A549 (cell line): ENCODE results near the gene WBP11. TPM values are rescaled to one million over a fixed set of nuclear protein-coding genes. Genes with fewer than 3 reads are reported as not detected.
A peak's percentile ranks its signal among the peaks of the same experiment; 100 is the strongest.

Source experiments
- ATAC-seq, 2 experiments: fragments of 200-7000 bp in 1 of 2; fragments of >200 bp in 1 of 2; cut with Nextera tagmentation in 1 of 2; cut with Tn5 transposase in 1 of 2; 3 replicates each; pipeline versions ENCODE4 v1.8.0 to v1.9.1; 2018 to 2020; ENCODE audit warnings: mild to moderate bottlenecking in 1 of 2, moderate library complexity in 1 of 2
- CTCF ChIA-PET: fragments of 300-600 bp; sonication (Branson Sonifier 250); formaldehyde crosslinking; extraction: SDS; loops from one replicate; lab custom pipeline; 2021; ENCODE audit warnings: antibody characterized with exemption, inconsistent platforms; lab: Yijun Ruan, JAX
- POLR2A ChIA-PET: fragments of 350-600 bp; formaldehyde crosslinking; extraction: SDS; loops from one replicate; lab custom pipeline; 2021; ENCODE audit warnings: antibody characterized with exemption, inconsistent platforms; lab: Yijun Ruan, JAX
- DNase-seq, 2 experiments: peaks; one replicate each; pipeline versions ENCODE4 v3.0.0 to v3.0.0-alpha.2; 2011 to 2016; ENCODE audit warnings: low read depth in 1 of 2, low spot score in 1 of 2
- FAIRE-seq: peaks from 2 replicates; lab custom pipeline; 2011; peaks lifted over from hg19 to GRCh38; lab: Jason Lieb, UNC
- H3K27ac ChIP-seq, 2 experiments: fragments of >200 bp; sonication (Bioruptor Twin); formaldehyde crosslinking; 3 replicates each; pipeline ENCODE4 v1.5.1; 2016 to 2017
- H3K4me1 ChIP-seq: fragments of >200 bp; sonication (Bioruptor Twin); formaldehyde crosslinking; 3 replicates; pipeline ENCODE4 v1.6.1; 2016
- H3K4me2 ChIP-seq: fragments of >200 bp; sonication (Bioruptor Twin); formaldehyde crosslinking; 3 replicates; pipeline ENCODE4 v1.6.1; 2016
- H3K4me3 ChIP-seq: fragments of >200 bp; sonication (Bioruptor Twin); formaldehyde crosslinking; 3 replicates; pipeline ENCODE4 v1.5.1; 2016
- H3K9me3 ChIP-seq: fragments of >200 bp; sonication (Bioruptor Twin); formaldehyde crosslinking; 3 replicates; pipeline ENCODE4 v1.6.1; 2016
- CHD4 ChIP-seq: fragments of 200-600 bp; sonication (generic); IDR thresholded peaks from 2 replicates; pipeline ENCODE4 v1.6.1; 2016; ENCODE audit warnings: antibody characterized with exemption, mild to moderate bottlenecking, borderline replicate concordance
- EHMT2 ChIP-seq: fragments of 200-600 bp; sonication (generic); IDR thresholded peaks from 2 replicates; pipeline ENCODE4 v1.6.1; 2016; ENCODE audit warnings: antibody characterized with exemption, low read depth, mild to moderate bottlenecking, moderate library complexity
- EP300 ChIP-seq, 2 experiments: fragments of >200 bp; sonication (Bioruptor Twin); formaldehyde crosslinking; IDR thresholded peaks; 2 replicates in 1 of 2; 3 replicates in 1 of 2; pipeline ENCODE4 v1.6.1; 2016 to 2017
- ESRRA ChIP-seq: fragments of 150-350 bp; IDR thresholded peaks from 2 replicates; pipeline ENCODE4 v1.6.1; 2014; ENCODE audit warnings: mild to moderate bottlenecking, low read length, borderline replicate concordance
- FOSB ChIP-seq: fragments of 250-450 bp; sonication (Bioruptor Pico); IDR thresholded peaks from 2 replicates; pipeline ENCODE4 v1.5.0; 2020; ENCODE audit warnings: mild to moderate bottlenecking, moderate library complexity
- FOSL2 ChIP-seq, 2 experiments: fragments of 450-650 bp in 1 of 2; fragments of >200 bp in 1 of 2; sonication (Bioruptor Twin) in 1 of 2; formaldehyde crosslinking; IDR thresholded peaks; 2 replicates each; pipeline versions ENCODE4 v1.5.0 to v1.6.1; 2016 to 2020; ENCODE audit warnings: mild to moderate bottlenecking in 1 of 2, moderate library complexity in 1 of 2
- FOXS1 ChIP-seq: fragments of 250-450 bp; sonication (Bioruptor Pico); IDR thresholded peaks from 2 replicates; pipeline ENCODE4 v1.5.0; 2020; ENCODE audit warnings: mild to moderate bottlenecking, moderate library complexity
- GATA3 ChIP-seq: IDR thresholded peaks from 2 replicates; pipeline ENCODE4 v1.6.1; 2012; ENCODE audit warnings: borderline replicate concordance
- KDM1A ChIP-seq: fragments of 200-600 bp; sonication (generic); IDR thresholded peaks from 2 replicates; pipeline ENCODE4 v1.6.1; 2016; ENCODE audit warnings: low read depth, mild to moderate bottlenecking
- RARB ChIP-seq: fragments of 250-450 bp; sonication (Bioruptor Pico); IDR thresholded peaks from 2 replicates; pipeline ENCODE4 v1.8.0; 2021; ENCODE audit warnings: mild to moderate bottlenecking, moderate library complexity
- ZC3H11A ChIP-seq: fragments of 450-650 bp; IDR thresholded peaks from 2 replicates; pipeline ENCODE4 v1.6.1; 2014; ENCODE audit warnings: antibody characterized with exemption, mild to moderate bottlenecking
- ZFP36 ChIP-seq: fragments of 450-650 bp; IDR thresholded peaks from 2 replicates; pipeline ENCODE4 v1.6.1; 2014; ENCODE audit warnings: borderline replicate concordance; ENCODE audit not compliant: partially characterized antibody
- ZSCAN20 ChIP-seq: fragments of 250-450 bp; sonication (Bioruptor Pico); IDR thresholded peaks from 2 replicates; pipeline ENCODE4 v1.8.0; 2022; ENCODE audit warnings: mild to moderate bottlenecking, moderate library complexity
- WGBS: methylation state at CpG from one replicate; pipeline ENCODE4 v1.1.6; 2017; ENCODE audit errors: missing lambda C conversion rate; 5-methylcytosine and 5-hydroxymethylcytosine counted together
- polyA plus RNA-seq, 4 experiments: library from polyadenylated mRNA; depleted of rRNA in 3 of 4; stranded (reverse); fragments of >200 nt; fragmentation: RNase III in 1 of 4; extraction: RNeasy Plus Mini Kit Qiagen cat#74134 plus additional on column Dnase treatment in 1 of 4; gene quantifications; 2 replicates in 3 of 4; 3 replicates in 1 of 4; pipeline ENCODE4 v1.2.3, GENCODE V29; 2011 to 2017
- TF ChIP-seq, protein P1 (sequence below): fragments of 150-350 bp; IDR thresholded peaks from 2 replicates; pipeline ENCODE4 v1.6.1; 2014; ENCODE audit warnings: low read depth, mild to moderate bottlenecking, low read length
- TF ChIP-seq, protein P2 (sequence below): fragments of >200 bp; sonication (Bioruptor Twin); formaldehyde crosslinking; IDR thresholded peaks from 3 replicates; pipeline ENCODE4 v1.5.1; 2016
- TF ChIP-seq, protein P3 (sequence below): fragments of 250-450 bp; sonication (Bioruptor Pico); IDR thresholded peaks from 2 replicates; pipeline ENCODE4 v1.5.0; 2020; ENCODE audit warnings: low read depth, mild to moderate bottlenecking, moderate library complexity
- TF ChIP-seq, protein P4 (sequence below): IDR thresholded peaks from 2 replicates; pipeline ENCODE4 v1.6.1; 2012
- TF ChIP-seq, protein P5 (sequence below): fragments of 450-650 bp; IDR thresholded peaks from 2 replicates; pipeline ENCODE4 v1.6.1; 2014; ENCODE audit warnings: antibody characterized with exemption
- TF ChIP-seq, protein P6 (sequence below): IDR thresholded peaks from 2 replicates; pipeline ENCODE4 v1.6.1; 2012

The WBP11 gene
- polyA plus RNA-seq, 2 of the 4 experiments (the other 2 are of a cell fraction), result 45.7 to 50.3 TPM

DNA sequence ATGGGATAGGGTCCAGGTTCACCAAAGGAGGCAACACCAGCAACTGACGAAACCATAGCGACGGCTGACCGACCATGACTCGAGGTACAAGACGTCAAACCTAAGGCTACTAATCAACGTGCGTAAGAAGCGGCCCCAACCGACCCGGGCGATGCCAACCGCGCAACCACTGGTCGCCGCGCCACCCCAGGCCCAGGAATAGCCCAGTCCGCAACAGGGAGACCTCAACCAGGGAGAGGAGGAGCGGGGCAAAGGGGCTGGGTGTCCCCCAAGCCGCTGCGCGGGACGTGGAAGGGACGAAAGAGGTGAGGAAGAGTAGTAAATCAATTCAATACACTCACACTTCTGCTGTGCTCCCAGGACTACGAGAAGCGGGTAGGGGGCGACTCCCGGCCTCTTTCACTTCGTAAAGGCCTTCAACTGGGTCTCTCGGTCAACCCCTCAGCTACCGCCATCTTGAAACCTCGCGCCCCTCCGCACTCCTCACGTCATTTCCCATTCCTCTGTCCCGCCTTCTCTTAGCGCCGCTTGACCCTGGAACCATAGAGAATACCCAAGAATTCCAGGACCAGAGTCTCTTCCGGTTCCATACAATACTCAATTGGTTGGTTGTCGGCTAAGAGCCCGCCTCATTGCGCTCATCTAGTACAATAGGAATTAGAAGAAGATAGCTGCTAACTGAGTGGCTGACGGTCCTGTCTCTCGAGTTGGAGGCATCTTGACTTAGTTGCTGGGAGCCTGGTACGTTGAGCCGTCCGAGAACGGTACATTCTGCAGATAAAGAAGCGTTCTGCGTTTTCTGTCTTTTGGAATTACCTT, at the start of gene WBP11, which contains the start of gene C12orf60 (continued):
- TF ChIP-seq, protein P1, sequence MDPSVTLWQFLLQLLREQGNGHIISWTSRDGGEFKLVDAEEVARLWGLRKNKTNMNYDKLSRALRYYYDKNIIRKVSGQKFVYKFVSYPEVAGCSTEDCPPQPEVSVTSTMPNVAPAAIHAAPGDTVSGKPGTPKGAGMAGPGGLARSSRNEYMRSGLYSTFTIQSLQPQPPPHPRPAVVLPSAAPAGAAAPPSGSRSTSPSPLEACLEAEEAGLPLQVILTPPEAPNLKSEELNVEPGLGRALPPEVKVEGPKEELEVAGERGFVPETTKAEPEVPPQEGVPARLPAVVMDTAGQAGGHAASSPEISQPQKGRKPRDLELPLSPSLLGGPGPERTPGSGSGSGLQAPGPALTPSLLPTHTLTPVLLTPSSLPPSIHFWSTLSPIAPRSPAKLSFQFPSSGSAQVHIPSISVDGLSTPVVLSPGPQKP, result no peak
- TF ChIP-seq, protein P2, sequence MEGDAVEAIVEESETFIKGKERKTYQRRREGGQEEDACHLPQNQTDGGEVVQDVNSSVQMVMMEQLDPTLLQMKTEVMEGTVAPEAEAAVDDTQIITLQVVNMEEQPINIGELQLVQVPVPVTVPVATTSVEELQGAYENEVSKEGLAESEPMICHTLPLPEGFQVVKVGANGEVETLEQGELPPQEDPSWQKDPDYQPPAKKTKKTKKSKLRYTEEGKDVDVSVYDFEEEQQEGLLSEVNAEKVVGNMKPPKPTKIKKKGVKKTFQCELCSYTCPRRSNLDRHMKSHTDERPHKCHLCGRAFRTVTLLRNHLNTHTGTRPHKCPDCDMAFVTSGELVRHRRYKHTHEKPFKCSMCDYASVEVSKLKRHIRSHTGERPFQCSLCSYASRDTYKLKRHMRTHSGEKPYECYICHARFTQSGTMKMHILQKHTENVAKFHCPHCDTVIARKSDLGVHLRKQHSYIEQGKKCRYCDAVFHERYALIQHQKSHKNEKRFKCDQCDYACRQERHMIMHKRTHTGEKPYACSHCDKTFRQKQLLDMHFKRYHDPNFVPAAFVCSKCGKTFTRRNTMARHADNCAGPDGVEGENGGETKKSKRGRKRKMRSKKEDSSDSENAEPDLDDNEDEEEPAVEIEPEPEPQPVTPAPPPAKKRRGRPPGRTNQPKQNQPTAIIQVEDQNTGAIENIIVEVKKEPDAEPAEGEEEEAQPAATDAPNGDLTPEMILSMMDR, result no peak
- TF ChIP-seq, protein P3, sequence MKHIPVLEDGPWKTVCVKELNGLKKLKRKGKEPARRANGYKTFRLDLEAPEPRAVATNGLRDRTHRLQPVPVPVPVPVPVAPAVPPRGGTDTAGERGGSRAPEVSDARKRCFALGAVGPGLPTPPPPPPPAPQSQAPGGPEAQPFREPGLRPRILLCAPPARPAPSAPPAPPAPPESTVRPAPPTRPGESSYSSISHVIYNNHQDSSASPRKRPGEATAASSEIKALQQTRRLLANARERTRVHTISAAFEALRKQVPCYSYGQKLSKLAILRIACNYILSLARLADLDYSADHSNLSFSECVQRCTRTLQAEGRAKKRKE, result no peak
- TF ChIP-seq ESRRA, result no peak
- TF ChIP-seq, protein P4, sequence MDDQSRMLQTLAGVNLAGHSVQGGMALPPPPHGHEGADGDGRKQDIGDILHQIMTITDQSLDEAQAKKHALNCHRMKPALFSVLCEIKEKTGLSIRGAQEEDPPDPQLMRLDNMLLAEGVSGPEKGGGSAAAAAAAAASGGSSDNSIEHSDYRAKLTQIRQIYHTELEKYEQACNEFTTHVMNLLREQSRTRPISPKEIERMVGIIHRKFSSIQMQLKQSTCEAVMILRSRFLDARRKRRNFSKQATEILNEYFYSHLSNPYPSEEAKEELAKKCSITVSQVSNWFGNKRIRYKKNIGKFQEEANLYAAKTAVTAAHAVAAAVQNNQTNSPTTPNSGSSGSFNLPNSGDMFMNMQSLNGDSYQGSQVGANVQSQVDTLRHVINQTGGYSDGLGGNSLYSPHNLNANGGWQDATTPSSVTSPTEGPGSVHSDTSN, result peak; percentile 93

DNA sequence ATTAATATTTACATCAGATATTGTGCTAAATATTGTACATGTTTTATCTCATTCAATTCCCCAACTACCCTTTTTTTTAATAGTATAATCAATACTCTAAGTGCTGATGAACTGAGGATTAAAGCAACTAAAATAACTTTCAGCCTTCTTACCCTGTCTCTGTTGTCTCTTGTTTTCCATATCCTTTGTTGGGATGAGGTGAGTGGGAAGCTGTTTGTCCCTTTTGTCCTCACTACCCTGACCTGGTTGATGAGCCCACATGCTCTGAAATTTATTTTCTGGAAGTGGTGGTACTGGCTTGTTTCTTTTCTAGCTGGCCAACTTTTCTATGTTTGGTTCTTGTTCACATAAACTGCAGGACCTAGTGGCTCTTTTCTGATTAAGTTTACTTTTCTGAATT, 49.6 kb upstream of the WBP11 start:
- POLR2A ChIA-PET, result no interaction called here
- FAIRE-seq, result no peak
- Histone ChIP-seq H3K4me1 (no peaks in the 10 kb centered on the region), H3K4me2 (no peak overlapping the region), H3K27ac (no peak overlapping the region), H3K4me3 (no peak overlapping the region), H3K9me3 (peaks cover 3% of the 10 kb centered on the region; the same call in 1 of the 3 replicates)
- ATAC-seq, result no peak
- DNase-seq, result no peak
- CTCF ChIA-PET, result interaction anchor here (0.7 to 1.5 kb wide), 3 partner anchors 16 to 131 kb away, joined by 3 to 6 read pairs (median 3); no protein-coding TSS in a partner anchor
- TF ChIP-seq CHD4, result no peak
- no peak for TF ChIP-seq FOXS1 (CRISPR knock-in tag)
- TF ChIP-seq, protein P3, result no peak
- TF ChIP-seq, protein P5, sequence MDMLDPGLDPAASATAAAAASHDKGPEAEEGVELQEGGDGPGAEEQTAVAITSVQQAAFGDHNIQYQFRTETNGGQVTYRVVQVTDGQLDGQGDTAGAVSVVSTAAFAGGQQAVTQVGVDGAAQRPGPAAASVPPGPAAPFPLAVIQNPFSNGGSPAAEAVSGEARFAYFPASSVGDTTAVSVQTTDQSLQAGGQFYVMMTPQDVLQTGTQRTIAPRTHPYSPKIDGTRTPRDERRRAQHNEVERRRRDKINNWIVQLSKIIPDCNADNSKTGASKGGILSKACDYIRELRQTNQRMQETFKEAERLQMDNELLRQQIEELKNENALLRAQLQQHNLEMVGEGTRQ, result no peak
- TF ChIP-seq FOSL2 (IDR thresholded peaks at IDR 0.05), result no peak
- no peak for TF ChIP-seq FOSL2 (CRISPR knock-in tag; IDR thresholded peaks at IDR 0.05)
- no peak for TF ChIP-seq FOSB (CRISPR knock-in tag)
- TF ChIP-seq ZC3H11A, result no peak
- TF ChIP-seq GATA3, result no peak
- TF ChIP-seq ZSCAN20 (CRISPR knock-in tag), result no peak

DNA sequence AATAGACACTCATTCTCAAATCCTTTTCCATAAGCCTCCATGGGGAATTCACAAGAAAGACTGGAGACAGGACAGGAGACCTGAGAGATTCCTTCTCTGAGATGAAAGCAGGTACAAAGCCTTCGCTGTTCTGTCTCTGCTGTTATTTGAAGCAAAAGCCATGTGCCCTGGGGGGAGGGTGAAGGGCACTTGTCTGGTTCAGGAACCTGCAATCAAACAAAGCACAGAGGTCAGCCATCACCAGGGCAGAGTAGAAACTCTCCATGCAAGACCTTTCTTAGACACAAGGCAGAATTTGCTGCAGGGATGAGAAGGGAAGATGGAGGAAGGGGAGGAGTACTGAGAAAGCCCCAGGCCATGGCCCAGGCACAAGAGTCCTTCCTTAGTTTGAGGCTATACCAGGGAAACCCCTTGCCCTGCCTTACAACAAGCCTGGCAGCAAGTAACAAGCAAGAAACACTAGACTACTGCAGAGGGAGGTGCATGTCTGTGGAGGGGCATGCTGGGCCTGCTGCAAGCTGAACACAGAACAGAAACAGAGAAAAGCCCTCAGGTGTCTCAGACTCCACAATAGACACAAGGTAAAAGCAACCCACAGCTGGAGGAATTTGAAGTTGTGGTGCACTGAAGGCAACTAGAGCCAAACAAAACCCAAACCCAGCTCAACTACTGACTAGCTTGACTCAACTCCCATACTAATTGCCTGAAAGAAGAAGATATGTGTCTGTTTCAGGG, 47.8 kb upstream of the WBP11 start:
- no peaks in the 10 kb centered on the region for H3K9me3 ChIP-seq
- peaks cover 9% of the 10 kb centered on the region; the same call in 2 of the 3 replicates for H3K4me1 ChIP-seq
- no peak for FAIRE-seq
- no peak overlapping the region for H3K4me2 ChIP-seq
- H3K4me3 ChIP-seq, result no peak overlapping the region
- DNase-seq, result no peak
- TF ChIP-seq ZFP36 (no peak), RARB (no peak), ESRRA (no peak), EHMT2 (no peak), KDM1A (no peak), EP300 (IDR thresholded peaks at IDR 0.05) (no peak)
- TF ChIP-seq, protein P6, sequence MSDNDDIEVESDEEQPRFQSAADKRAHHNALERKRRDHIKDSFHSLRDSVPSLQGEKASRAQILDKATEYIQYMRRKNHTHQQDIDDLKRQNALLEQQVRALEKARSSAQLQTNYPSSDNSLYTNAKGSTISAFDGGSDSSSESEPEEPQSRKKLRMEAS, result no peak
- TF ChIP-seq, protein P5, result no peak
- TF ChIP-seq, protein P4, result no peak
- ATAC-seq, result 0 out of 6 replicates have a peak, but pooled peaks of 1 of the 2 experiments have one; percentile 13
- no peak overlapping the region for H3K27ac ChIP-seq
- ChIA-PET POLR2A (no interaction called here), CTCF (interaction anchor here (0.8 to 2.1 kb wide), 2 partner anchors 7 to 144 kb away, joined by 4 to 14 read pairs; partner anchors contain the start of gene ART4)
- 0% methylated on average over 1 of the region's 1 CpG for WGBS
